ENCODE data around the gene EML6.
"Not testable (repeated sequence)": the region's sequence is repeated elsewhere in the genome, so short reads cannot be mapped to it uniquely, and the experiment has no call there.

EML6 gene

GRCh38 chr2:54808661-54809060, 85.2 kb downstream of the EML6 start:
- no peak for DNase-seq

- no peak for DNase-seq
These were observed 86.4 kb downstream of the EML6 start for GRCh38 chr2:54809819-54810218.

GRCh38 chr2:54810246-54810645, 86.8 kb downstream of the EML6 start:
- DNase-seq = no peak

- DNase-seq = no peak
These were observed 90.1 kb downstream of the EML6 start for GRCh38 chr2:54813584-54813983.

DNA sequence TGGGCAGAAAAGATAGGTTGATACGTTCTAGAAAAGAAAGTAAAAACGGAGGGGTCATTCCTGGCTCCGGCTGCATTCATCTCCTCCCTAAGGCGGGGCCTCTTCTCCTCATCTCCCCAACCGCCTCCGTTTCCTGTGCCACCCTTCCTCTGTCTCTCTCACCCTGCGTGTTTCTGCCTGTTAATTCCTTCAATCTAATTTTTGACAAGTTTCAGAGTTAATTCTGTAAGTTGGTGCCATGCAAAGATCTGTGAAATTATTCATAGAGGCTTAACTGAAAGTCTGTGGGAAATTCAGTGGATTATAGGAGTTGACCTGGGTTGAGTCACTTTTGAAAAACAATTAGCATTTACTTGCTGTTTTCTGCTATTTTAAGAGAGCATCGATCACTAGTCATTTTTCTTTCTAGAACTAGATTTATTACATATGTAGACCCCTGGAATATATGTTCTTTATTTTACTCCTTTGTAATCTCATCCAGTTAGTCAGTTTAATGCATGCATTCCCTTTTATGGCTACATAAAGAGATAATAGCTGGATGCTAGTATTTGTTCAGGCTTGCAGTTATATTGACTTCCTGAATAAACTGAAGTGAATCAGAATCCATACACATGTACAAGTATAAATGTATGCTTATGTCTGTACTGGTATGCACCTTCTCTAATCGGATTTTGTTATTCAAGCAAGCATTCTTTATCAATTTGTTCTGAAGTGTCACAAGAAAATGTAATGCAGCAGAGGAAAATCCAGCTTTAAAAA, 91.1 kb downstream of the EML6 start:
- no peak for DNase-seq

DNA sequence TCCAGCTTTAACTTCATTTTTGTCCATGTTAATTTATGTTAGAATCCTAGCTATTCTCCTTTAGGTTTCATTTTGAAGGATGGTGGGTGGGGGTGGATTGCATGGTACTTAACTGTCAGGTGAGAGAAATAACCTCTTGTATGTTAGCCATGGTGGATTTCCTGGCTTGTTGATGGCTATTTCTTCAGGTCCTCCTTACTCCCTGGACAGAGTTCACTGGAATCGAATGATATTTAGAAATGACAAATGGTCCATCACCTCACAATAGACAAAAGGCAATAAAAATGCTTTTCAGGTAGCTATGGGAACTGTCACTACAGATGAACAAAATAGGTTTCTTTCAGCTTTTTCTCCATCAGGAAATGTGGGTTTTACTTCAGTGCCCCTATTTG, 91.7 kb downstream of the EML6 start:
- DNase-seq = no peak

- no peak for DNase-seq
These were observed 94.8 kb downstream of the EML6 start for GRCh38 chr2:54818226-54818625.

GRCh38 chr2:54820558-54820957, 97.1 kb downstream of the EML6 start:
- DNase-seq = no peak

DNA sequence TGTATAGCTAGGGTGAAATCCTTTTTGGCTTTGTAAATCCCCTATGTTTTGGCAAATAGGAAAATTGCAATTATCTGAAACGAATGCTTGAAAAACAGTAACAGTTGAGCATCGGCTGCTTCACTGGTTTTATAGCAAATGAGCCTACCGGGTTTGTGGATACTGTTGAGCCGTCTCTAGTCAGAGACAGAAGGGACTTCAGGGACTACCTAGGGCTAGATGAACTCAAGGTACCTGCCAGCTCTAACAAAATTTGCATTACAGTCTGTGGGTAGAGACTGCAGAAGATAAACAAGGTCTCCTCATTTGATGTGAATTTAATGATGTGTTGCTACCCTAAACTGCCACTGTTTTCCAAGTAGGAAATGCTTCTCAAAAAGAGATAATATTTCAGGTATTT, 101.1 kb downstream of the EML6 start:
- no peak for DNase-seq

DNA sequence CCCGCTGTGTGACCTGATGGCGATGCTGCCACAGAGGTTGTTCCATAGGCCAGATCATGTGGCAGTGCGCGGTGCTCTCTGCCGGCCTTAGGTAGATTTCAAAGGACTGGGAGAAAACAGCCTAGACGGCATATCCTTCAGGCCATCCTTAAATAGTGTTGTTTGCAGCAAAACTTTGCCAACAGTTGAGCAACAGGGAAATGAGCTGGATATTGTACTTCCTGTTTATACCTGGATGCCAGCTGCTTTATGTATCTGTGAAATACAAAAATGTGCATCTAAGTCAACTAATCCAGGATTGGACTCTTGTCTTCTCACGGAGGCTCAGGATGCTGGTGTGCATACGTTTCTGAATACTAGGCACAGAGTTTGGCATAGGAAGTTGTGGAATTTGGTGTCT, 107.1 kb downstream of the EML6 start:
- DNase-seq = no peak

GRCh38 chr2:54831480-54831879, 108.0 kb downstream of the EML6 start:
- no peak for DNase-seq

DNA sequence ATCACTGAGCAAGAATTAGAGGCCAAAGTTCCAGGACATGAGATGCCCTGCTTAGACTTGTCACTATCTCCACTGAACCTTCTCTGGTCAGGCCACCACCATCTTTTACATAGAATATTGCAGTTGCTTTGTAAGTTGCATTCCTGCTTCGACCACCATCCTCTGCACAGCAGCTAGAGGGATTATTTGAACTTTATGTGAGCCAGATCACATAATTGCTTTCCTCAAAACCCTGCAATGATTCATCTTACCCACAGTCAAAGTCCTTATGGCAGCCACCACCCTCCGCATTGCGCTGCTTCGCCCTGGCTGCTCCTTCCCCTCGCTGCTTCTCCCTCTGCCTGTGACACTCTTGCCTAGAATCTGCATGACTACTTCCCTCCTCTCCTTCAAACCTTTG, 111.3 kb downstream of the EML6 start:
- no peak for DNase-seq

DNA sequence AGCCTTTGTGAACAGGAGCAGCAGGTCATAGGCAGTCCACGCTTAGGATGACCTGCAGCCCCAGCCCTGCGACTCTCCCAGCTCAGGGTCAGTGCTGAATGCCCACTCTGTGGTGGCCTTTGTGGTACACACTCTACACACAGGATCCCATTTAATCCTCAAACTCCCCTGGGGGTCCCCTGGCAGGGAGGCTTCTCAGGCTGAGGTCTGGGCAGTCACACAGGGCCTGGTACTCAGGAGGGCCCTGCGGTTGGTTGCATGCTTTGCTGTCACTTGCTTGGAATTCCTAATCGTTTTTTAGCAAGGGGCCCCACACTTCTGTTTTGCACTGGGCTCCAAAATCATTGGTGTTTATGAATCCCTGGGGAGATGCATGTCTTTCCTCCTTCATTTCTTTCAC, 113.0 kb downstream of the EML6 start:
- no peak for DNase-seq

GRCh38 chr2:54838585-54839035, 115.1 kb downstream of the EML6 start:
- peak; percentile 50 to 63 for DNase-seq

DNA sequence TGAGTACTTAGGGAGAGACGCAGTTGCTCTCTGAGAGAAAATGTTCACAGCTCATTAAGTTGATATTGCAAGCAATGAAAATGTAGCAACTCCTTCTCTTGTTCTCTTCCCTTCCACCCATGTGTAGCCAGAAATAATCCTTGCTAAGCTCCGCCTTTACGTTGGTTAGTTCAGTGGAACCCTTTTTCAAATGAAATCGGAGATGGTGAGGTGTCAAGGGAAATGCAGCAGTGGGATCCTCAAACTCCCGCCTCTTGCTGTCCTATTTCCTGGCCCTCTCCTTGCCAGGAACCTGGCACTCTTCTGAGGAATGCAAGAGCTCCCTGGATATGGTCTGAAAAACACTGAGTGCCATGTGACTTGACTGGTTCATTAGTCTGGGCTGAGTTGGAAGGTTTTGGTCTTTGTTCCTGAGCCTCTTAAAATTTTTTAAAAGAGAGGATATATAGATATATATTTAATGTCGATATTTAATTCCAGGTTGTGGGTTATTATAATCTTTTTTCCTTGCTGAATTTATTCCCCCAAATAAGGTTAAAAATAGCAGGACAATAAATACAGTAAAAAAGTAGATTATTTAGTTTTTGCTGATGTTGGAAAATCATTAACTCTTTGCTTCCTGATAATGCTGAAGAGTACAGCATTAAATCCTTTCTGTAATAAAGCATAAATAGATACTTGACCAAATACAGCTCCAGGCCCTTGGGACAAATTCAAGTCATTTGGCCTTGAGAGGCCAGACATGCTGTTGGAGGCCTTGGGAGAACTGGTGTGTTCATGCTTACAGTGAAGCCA, 116.2 kb downstream of the EML6 start:
- DNase-seq = no peak

- no peak for DNase-seq
These were observed 117.4 kb downstream of the EML6 start for GRCh38 chr2:54840559-54841468.

GRCh38 chr2:54841500-54841899, 118.0 kb downstream of the EML6 start:
- not testable (repeated sequence) for DNase-seq

DNA sequence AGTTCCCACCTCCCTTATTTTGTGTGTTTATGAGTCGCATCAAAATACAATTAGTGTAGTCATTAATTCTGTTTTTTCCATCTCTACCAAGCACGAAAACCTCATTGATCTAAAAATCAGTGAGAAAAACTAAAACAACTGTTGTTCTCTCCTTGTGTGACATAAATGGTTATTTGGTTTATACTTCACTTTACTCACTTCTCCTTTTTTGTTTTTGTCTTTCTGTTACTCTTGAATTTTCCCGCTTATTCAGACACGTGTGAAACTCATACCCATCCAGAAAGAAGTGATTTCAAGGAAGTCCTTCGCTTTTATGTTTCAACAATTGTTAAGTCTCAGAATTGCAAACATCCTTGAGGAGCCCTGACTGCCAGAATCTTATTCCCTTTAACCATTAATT, 121.6 kb downstream of the EML6 start:
- DNase-seq = no peak

- DNase-seq = no peak
These were observed 122.1 kb downstream of the EML6 start for GRCh38 chr2:54845514-54845913.

DNA sequence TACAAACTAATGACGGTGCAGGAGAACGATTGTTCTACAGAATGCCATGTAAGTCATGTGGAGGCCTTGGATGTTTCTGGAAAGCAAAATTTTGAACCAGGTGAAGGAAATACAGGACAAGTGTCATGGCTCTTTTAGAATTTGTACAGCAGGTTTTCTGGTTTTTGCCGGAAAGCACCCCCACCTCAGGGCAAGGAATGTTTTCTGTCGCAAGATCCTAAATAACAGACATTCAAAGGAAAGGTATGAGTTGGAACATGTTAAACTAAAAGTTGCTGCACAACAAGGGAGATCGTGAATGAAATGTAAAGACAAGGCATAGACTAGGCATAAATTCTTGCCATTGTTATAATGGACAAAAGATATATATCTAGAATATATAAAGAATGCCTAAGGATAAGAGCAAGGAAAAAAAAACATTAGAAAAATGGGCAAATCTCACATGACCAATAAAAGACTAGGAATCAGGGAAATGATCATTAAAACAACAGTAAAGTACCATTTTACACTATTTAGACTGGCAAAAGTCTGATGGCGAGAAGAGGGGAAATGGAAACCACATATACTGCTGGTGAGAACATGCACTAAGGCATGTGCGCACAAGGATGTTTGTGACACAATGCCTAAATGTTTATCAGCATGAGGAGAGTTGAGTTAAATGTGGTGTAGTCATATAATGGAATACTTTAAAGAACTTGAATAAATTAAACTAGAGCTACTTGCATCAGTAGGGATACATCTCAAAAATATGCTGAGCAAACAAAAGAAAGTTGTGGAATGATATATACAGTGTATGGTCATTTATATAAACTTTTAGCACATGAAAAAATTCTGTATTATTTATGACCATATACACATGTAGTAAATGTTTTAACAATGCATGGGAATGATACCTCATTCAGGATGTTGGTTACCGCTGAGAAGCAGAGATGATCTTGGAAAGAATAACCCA, 127.0 kb downstream of the EML6 start:
- no peak for DNase-seq

DNA sequence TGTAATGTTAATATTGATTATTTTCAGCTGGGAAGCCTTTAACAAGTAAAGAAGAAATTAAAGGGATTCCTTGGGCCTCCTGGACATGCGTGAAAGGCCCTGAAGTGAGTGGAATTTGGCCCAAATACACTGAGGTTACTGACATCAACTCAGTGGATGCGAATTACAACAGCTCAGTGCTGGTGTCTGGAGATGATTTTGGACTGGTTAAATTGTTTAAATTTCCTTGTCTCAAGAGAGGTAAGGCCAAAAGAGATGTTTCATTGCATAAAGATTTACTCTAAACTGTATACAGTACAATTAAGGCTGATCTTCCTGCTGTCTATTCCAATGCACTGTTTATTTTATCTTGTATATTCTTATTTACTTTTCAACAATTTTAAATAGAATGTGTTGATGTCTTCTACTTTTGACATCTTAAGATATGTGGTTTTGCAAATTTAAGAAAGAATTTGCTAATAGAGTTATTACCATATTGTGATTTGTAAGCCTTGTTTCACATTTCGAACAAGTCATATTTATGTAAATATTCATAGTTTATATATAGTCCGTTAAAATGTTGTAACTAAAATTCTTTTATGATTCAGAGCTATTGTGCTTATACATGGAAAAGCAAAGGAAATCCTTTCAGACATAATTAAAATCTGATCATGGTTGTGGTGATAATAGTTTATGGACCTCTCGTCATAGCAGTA, 130.3 kb downstream of the EML6 start:
- no peak for DNase-seq

Measured in CD4-positive, alpha-beta T cell treated with Interferon alpha-2 for 1 hour (primary cell).